B cell (primary cell): ENCODE data around the gene RSPH10B2.
"Not testable (repeated sequence)": the region's sequence is repeated elsewhere in the genome, so short reads cannot be mapped to it uniquely, and the experiment has no call there.

Source experiments
- CTCF ChIP-seq: fragments of 200-600 bp; IDR thresholded peaks from one replicate; pipeline ENCODE4 v1.8.0; 2022; ENCODE audit warnings: antibody characterized with exemption, mild to moderate bottlenecking
- EZH2 ChIP-seq: IDR thresholded peaks from 2 replicates; pipeline ENCODE4 v1.6.1; 2012; ENCODE audit warnings: borderline replicate concordance, low read depth, mild to moderate bottlenecking, moderate library complexity, low read length; ENCODE audit not compliant: insufficient read depth, poor library complexity, severe bottlenecking

- TF ChIP-seq CTCF, EZH2: not testable (repeated sequence)
Measured at GRCh38 chr7:6843092-6843491, 89.2 kb downstream of the RSPH10B2 start.
